ENCODE data around the gene CCDC170. TPM values are rescaled to one million over a fixed set of nuclear protein-coding genes. Genes with fewer than 3 reads are reported as not detected.

CCDC170 gene
- total and polyA plus RNA-seq, 4 donors = 0.37 to 0.59 (median 0.45) TPM

- H3K4me1 ChIP-seq (ENCODE audit: control insufficient read depth in 4 of 4, insufficient read depth in 4 of 4, low read length in 3 of 4) = no peaks in the 10 kb centered on the region
- TF ChIP-seq ZBTB33 (IDR thresholded peaks at IDR 0.05) (no peak), SP1 (IDR thresholded peaks at IDR 0.05) (no peak), FOXA1 (IDR thresholded peaks at IDR 0.05) (no peak), CTCF (IDR thresholded peaks at IDR 0.05; ENCODE audit: low read depth, low read length, missing input control) (no peak), MAX (IDR thresholded peaks at IDR 0.05) (no peak), HNF4A (conservative IDR thresholded peaks at IDR 0.05) (no peak), FOXA2 (IDR thresholded peaks at IDR 0.05) (no peak), REST (IDR thresholded peaks at IDR 0.05) (no peak), NR2F2 (IDR thresholded peaks at IDR 0.05) (no peak), RAD21 (IDR thresholded peaks at IDR 0.05) (no peak), TAF1 (conservative IDR thresholded peaks at IDR 0.05) (no peak), EGR1 (IDR thresholded peaks at IDR 0.05; ENCODE audit: low read depth in 2 of 2) (no peak), JUND (IDR thresholded peaks at IDR 0.05) (no peak), YY1 (IDR thresholded peaks at IDR 0.05) (no peak), HNF4G (IDR thresholded peaks at IDR 0.05) (no peak), GABPA (IDR thresholded peaks at IDR 0.05 in 1 of 2, conservative IDR thresholded peaks at IDR 0.05 in 1 of 2) (no peak)
- no peak for DNase-seq (ENCODE audit: low spot score)
- no peak overlapping the region for H3K9ac ChIP-seq (ENCODE audit: low read depth in 1 of 2, low read length in 2 of 2)
- no peaks in the 10 kb centered on the region for H3K27me3 ChIP-seq (ENCODE audit: control insufficient read depth in 4 of 4, insufficient read depth in 4 of 4, low read length in 3 of 4)
- H3K36me3 ChIP-seq (ENCODE audit: control insufficient read depth in 4 of 4, insufficient read depth in 3 of 4, low read depth in 1 of 4, low read length in 3 of 4) = no peaks in the 10 kb centered on the region
- 95% methylated on average over 3 of the region's 3 CpGs for WGBS
- peaks cover 0 to 1% (median 1%) of the 10 kb centered on the region in 4 donors for H3K9me3 ChIP-seq (ENCODE audit: control insufficient read depth in 4 of 4, low read length in 3 of 4)
- H3K4me3 ChIP-seq (ENCODE audit: low read depth in 1 of 3, low read length in 3 of 3) = no peak overlapping the region
- no peak overlapping the region for H3K27ac ChIP-seq (ENCODE audit: low read depth in 1 of 2, low read length in 2 of 2)
These were observed 40.8 kb downstream of the CCDC170 start for GRCh38 chr6:151534576-151534975.
